ENCODE measurements around the gene ATP13A2.
A peak's percentile ranks its signal among the peaks of the same experiment; 100 is the strongest.

The ATP13A2 gene

DNA sequence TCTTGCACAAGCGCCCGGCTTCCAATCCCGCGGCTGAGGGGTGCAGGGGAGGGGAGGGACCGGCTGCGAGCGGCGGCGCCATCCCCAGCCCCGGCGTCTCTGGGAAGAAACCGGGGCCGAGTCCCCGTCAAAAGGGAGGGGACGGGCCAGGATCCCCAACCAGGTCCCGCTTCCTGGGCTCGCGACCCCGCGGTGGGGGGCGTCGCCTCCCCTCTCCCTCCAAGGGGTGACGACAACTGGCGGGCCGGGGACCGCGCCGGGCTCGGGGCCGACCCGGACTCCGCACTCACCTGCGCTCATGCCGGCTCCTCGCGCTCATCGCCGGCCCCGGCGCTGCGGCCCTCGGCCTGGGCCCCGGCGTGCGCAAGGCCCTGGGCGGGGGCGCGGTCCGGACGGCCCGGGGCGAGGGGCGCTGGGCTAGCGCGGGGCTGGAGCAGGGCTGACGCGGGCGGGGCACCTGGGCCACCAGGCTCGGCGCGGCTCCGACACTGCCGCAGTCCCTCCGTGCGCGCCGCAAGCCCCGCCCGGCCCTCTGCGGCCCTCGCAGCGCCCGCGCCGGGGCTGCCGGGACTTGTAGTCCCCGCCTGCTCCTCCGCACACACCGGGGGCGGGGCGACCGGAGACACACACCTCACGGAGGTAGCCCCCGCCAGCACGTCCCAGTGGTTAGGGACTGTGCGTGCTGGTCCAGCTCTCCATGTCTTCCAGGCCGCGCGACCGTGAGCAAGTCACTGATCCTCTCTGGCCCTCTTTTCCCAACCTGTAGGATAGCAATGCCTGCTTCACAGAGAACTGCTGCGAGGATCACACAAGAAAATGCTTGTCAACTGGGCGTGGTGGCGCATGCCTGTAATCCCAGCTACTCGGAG is at the start of gene ATP13A2:
ATP13A2 (minus strand) TSS at position 490 of the 869 bp plus-strand sequence; CDS start at position 300, 190 bp downstream.
- peak; percentile 91 for DNase-seq

DNA sequence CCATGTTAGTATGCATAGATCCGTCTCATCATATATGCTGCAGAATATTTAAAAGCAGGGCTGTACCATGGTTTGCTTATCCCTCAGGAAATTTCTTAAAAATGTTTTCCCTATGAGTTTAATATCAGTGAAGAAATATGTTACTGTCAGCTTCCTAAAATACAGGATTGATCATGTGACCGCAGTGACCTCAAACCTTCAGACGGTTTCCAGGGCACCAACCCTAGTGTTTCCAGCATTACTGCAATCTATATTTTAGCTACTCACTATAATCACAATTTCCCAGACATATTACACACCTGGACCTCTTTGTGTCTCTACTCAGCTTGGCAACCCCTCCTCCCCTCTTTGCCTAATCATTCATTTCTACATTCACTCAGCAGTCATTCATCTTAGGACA is 49.8 kb upstream of the ATP13A2 start:
- no peak for DNase-seq

- DNase-seq, result no peak
Measured at GRCh38 chr1:17060306-17060749, 48.6 kb upstream of the ATP13A2 start.

DNA sequence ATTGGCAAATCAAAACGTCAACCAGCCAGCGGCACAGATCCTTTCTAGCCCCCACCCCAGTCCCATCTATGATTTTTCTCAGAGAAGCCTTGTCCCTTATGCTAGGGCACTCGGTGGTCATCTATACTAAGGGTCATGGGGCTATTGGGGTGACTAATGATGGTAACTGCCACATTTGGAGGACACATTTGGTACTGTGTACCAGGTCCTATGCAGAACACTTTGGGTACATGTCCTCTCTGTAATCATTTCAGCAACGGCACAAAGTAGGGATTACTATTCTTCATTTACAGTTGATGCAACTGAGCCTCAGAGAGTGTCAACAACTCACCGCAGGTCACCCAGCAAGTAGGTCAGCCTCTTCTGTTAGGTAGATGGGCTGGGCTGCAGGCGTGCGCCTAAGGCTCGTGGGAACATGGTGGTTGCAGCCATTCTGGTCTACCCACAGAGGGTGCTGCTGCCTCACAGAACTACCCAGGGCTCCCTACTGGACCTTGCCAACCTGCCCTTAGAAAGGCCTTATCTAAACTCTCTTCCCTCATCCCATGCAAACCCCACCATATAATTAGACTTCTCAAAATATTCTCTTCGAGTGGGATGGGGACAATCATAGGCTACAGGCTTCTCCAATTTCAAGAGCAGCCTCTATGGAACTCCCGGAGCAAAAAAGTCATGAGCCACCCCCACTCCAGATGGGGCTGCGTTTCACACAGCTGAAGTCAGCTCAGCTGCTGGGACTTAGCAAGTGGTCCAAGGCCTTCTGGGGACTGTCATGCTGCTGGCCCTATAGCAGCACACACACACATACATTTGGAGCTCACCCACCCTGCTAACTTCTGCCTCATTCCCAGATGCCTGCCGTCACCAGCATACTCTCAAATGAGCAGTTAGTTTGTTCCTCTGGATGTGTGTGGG is 47.9 kb upstream of the ATP13A2 start:
- DNase-seq, result peak; percentile 67

DNA sequence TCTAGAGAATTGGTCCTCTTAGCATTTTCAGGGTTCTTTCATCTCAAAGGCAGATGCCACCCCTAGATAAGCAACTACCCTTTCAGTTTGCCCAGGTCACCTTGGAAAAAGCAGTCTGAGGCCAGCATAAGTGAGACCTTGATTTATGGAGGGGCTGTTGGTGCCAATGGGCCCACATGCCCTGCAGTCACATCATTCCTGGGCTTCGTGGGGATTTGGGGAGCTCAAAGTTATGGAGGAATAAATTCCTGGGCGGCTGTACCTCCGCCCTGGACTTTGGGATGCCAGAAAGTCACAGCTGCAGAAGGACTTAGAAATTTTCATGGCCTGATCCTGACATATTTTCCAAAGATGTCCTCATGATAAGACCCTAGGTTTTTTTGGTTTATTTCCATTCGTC is 44.8 kb upstream of the ATP13A2 start:
- no peak for DNase-seq

DNA sequence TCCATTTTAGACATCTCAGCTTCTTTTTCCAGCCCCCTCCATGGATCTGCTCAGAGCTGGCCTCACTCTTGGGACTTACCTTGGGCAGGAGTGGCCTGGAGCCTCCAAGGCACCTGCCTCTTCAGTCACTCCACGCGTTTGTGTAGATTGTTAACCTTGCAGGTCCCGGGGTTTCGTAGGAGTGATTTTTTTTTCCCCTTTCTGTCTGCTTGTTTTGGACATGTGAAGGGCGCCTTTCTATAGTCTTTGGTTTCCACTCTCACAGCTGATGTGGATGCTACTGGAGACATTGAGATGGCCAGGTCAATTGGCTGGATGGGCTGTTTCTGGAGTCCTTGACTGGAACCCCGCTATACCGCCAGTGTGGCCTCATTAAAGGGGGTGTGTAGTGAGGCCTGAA is 44.1 kb upstream of the ATP13A2 start:
- DNase-seq, result no peak

DNA sequence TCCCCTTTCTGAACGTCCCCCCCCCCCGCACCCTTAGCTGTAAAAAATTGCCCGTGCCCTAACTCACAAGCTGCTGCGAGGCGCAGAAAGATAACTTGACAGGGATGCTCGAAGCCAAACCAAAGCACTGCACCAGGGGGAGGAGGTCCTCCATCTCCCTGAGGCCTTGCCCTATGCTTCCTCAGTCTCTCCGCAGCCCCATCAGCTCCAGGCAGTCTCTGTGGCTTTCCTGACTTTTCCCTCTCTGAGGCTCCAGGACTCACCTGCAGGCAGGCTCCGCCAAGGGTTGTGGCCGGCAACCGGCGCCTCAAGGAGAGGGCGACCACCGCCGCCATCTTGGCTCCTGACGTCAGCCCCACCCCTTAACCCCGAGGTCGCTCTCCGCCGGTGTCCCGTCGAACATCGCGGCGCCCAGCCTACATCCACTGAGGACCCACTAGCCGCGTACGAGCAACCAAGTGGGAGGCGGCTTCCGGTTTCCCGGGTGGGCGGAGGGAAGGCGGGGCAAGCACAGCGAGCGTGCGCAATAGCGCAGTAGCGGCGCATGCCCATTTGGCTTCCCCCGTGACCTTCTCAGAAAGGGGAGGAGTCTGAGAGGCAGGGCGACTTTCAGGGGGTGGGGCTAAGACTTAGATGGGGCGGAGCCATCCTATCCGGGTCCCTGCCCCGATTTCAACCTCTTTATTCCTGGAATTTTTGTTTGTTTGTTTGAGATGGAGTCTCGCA is 42.1 kb upstream of the ATP13A2 start, which contains the start of gene SDHB:
SDHB (minus strand) TSS at position 348 of the 726 bp plus-strand sequence; CDS start at position 335, 13 bp downstream.
- DNase-seq, result peak; percentile 97

DNA sequence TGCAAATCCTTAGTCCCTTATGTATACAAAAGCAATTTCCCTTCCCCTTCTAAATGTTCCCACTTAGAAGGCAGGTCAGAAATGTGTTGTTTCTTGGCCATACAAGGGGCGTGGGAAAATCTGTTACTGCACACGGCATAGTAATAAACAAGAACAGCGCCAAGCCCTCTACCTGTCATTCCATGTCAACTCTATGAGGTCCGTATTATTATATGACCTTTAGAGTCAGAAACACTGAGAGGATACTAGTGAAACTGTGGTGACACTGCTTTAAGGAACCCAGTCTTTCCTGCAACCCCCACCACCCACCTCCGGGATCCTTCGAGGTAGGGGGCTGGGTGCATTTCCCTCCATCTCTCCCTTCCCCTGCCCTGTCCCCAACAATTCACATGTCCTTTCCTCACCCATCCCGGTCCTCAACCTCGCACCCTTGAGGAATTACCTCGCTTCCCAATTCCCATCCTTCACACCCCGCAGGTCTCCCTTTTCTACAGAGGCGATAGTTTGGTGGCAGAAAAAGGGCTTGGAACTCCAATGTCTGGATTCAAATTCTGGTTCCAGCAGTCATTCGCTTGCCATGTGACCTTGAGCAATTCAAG is 41.5 kb upstream of the ATP13A2 start:
- DNase-seq, result peak; percentile 16

- DNase-seq, result no peak
Measured at GRCh38 chr1:17052641-17053040, 40.9 kb upstream of the ATP13A2 start.

DNA sequence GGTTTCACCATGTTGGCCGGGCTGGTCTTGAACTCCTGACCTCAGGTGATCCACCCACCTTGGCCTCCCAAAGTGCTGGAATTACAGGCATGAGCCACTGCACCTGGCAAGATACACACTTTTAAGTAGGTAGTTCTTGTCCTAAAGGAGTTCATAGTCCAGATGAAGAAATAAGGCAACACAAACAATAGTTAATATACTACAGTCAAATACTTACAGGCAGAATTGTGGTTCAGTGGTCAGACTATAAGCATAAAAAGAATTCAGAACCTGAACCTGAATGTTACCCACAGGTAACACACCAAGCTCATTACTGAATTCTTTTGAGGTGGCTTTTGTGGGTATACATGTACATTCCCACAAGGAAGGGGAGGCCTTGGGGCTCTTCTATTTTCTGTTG is 40.3 kb upstream of the ATP13A2 start:
- DNase-seq, result no peak

- DNase-seq, result no peak
Measured at GRCh38 chr1:17047924-17048323, 36.2 kb upstream of the ATP13A2 start.

DNA sequence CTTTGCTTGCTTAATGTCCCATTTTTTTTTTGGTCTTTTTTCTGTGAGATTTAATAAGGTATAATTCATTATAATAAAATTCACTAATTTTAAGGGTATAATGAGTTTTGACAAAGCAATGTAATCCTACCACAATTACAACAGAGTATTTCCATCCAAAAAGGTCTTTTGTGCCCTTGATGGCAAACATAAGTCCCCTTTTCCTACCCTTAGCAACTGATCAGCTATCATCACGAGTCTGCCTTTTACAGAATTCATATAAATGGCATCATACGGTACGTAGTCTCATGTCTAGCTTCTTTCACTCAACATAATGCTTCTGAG is 34.6 kb upstream of the ATP13A2 start:
- DNase-seq, result no peak

DNA sequence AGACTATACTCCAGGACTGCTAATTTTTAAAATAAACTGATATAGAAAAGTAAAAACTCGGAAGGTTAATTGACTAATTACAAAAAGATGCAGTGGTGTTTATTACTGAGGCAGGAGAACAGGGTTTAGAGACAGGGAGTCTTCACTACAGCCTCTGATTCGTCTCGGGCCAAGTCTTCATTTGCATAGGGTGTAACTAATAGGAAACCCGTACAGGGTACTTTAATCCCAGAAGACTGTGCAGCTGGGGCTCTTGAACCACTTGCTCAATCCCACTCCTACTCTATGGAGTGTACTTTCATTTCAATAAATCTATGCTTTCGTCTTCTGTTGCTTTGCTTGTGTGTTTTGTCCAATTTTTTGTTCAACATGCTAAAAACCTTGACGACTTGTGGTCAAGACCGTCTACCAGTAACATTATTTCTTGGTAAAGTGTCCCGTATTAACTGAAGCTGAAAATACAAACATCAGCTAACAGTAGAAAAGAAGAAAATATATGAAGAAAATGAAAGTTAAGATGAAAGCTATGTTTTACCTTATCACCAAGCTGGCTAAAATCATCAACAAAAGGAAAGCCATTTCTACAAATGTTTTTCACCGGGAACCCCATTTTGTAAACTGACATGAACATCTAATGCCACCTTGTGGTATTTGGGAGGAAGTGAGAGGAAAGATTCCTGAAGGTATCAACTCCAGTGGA is 34.1 kb upstream of the ATP13A2 start:
- DNase-seq, result peak; percentile 53

- DNase-seq, result no peak
Measured at GRCh38 chr1:17045150-17045549, 33.4 kb upstream of the ATP13A2 start.

DNA sequence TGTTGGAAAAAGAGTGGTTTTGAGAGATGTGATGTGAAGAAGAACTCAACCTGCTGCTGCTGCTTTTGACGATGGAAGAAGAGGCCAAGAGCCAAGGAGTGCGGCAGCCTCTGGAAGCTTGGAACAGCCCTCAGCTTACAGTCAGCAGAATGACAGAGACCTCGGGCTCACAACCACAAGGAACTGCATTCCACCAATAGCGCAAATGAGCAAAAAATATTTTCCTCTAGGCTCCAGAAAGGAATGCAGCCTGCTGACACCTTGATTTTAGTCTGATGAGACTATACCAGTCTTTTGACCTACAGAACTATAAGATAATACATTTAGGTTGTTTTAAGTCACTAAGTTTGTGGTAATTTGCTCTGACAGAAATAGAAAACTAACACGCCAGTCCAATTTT is 31.9 kb upstream of the ATP13A2 start:
- no peak for DNase-seq

DNA sequence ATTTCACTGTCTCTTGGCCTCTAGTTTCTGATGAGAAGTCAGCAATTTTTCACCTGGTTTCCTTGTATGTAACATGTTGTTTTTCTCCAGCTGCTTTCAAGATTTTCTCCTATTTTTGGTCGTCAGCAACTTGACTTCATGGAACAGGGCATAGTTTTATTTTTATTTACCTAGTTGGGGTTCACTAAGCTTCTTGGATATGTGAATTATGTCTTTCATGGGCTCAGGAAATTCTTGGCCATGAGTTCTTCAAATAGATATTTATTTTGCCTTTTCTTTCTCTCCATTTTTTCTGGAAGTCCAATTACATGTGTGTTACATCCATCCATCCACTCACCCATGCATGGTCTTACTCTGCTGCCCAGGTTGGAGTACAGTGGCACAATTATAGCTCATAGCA is 28.4 kb upstream of the ATP13A2 start:
- no peak for DNase-seq

- no peak for DNase-seq
Measured at GRCh38 chr1:17039522-17039921, 27.8 kb upstream of the ATP13A2 start.

GRCh38 chr1:17033481-17033880 is 21.8 kb upstream of the ATP13A2 start:
- no peak for DNase-seq

GRCh38 chr1:17032741-17033140 is 21.0 kb upstream of the ATP13A2 start:
- no peak for DNase-seq

- DNase-seq, result no peak
Measured at GRCh38 chr1:17031436-17031835, 19.7 kb upstream of the ATP13A2 start.

GRCh38 chr1:17030206-17030605 is 18.5 kb upstream of the ATP13A2 start:
- DNase-seq, result peak; percentile 6

- no peak for DNase-seq
Measured at GRCh38 chr1:17028662-17029188, 17.0 kb upstream of the ATP13A2 start.

Data from NCI-H69 (cell line).